ENCODE measurements around the gene OGT.

GRCh38 chrX:71625471-71625870 lies 92.6 kb downstream of the OGT start:
- TF ChIP-seq CTCF (tag by site-specific recombination; IDR thresholded peaks at IDR 0.05), result no peak
- no peak for TF ChIP-seq ZNF174 (tag by site-specific recombination; IDR thresholded peaks at IDR 0.05)
- no peak for TF ChIP-seq YY1 (tag by site-specific recombination; IDR thresholded peaks at IDR 0.05)
- no peak for TF ChIP-seq BCL11B (tag by site-specific recombination; IDR thresholded peaks at IDR 0.05; ENCODE audit: low read depth)
- TF ChIP-seq KLF10 (tag by site-specific recombination; IDR thresholded peaks at IDR 0.05), result no peak
- TF ChIP-seq ZNF626 (tag by site-specific recombination; IDR thresholded peaks at IDR 0.05), result no peak
- TF ChIP-seq SALL2 (tag by site-specific recombination; IDR thresholded peaks at IDR 0.05; ENCODE audit: borderline replicate concordance), result no peak
- no peak for TF ChIP-seq GLIS1 (tag by site-specific recombination; IDR thresholded peaks at IDR 0.05)
- TF ChIP-seq, protein P1, sequence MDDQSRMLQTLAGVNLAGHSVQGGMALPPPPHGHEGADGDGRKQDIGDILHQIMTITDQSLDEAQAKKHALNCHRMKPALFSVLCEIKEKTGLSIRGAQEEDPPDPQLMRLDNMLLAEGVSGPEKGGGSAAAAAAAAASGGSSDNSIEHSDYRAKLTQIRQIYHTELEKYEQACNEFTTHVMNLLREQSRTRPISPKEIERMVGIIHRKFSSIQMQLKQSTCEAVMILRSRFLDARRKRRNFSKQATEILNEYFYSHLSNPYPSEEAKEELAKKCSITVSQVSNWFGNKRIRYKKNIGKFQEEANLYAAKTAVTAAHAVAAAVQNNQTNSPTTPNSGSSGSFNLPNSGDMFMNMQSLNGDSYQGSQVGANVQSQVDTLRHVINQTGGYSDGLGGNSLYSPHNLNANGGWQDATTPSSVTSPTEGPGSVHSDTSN (CRISPR knock-in tag; IDR thresholded peaks at IDR 0.05), result no peak
- TF ChIP-seq BCL11A (tag by site-specific recombination; IDR thresholded peaks at IDR 0.05; ENCODE audit: low read depth), result no peak
- no peak for TF ChIP-seq ZFP37 (tag by site-specific recombination; IDR thresholded peaks at IDR 0.05)
- no peak for TF ChIP-seq HOXD13 (CRISPR knock-in tag; IDR thresholded peaks at IDR 0.05; ENCODE audit: borderline replicate concordance)

Data from HEK293 (cell line).